OCI-LY3 (cell line): ENCODE measurements around the gene RRM1.

ENCODE experiments used
- CTCF ChIP-seq: fragments of 200-600, 300-600 bp; sonication (generic); IDR thresholded peaks from 2 replicates; pipeline ENCODE4 v1.5.1; 2014; ENCODE audit warnings: antibody characterized with exemption, low read length, low read depth
- EZH2phosphoT487 ChIP-seq: fragments of 200-600 bp; shearing (Covaris generic); IDR thresholded peaks from 2 replicates; pipeline ENCODE4 v1.6.1; 2018; ENCODE audit warnings: antibody characterized with exemption, mixed run types, low read depth

- TF ChIP-seq CTCF (no peak), EZH2phosphoT487 (no peak)
Observed at GRCh38 chr11:4184163-4184916, 89.7 kb downstream of the RRM1 start.
